LHCN-M2 (cell line): ENCODE measurements around the gene DNAJA3. TPM values are rescaled to one million over a fixed set of nuclear protein-coding genes. Genes with fewer than 3 reads are reported as not detected.

Experiments
- DNase-seq: peaks from one replicate; pipeline ENCODE4 v3.0.0-alpha.2; 2012; ENCODE audit warnings: low read depth
- total RNA-seq: library from RNA; depleted of rRNA; stranded (reverse); fragments of >200 nt; gene quantifications from 2 replicates; pipeline ENCODE4 v1.2.3, GENCODE V29; 2014

DNAJA3 gene
- total RNA-seq, 1 experiment from 2014 or later, result 64.2 TPM

DNA sequence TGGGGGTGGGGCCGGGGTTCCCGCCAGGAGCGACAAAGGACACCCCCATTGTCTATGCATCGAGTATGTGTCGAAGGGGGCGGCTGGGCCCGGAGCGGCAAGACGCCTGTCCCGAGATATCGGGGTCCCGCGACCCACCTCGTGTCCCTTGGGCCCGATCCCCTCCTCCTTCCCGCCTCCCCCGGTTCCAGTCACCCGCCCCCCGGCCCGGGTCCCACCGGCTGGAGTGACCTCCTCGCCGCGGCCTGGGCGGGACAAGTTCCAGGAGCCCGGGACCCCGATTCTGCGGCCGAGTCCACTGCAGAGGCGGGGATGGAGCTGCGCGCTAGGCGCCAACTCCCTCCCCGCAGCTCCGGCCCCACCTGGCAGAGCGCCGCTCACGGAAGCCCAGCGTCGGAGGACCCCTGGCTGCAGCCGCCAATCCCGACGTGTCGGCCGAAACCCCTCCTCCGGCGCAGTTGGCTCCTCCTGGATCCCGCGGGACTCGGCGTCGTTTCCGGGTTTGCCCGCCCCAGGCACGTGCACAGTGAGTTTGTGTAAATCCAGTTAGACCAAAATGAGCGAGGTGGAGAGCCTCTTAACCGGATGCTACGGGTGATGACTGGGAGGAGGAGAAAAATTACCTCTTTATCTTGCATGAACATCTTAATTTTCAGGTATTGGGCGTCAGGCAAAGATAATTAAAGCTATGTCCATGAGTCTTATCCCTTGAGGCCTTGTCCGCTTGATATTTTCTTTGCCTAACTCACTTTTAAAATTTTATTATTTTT lies 48.7 kb downstream of the DNAJA3 start, which contains the start of gene NMRAL1:
Gene NMRAL1, minus strand, starts transcription at position 434 of the 770 bp plus-strand sequence. CDS start 493 bp downstream, outside the sequence.
- peak; percentile 77 for DNase-seq

DNA sequence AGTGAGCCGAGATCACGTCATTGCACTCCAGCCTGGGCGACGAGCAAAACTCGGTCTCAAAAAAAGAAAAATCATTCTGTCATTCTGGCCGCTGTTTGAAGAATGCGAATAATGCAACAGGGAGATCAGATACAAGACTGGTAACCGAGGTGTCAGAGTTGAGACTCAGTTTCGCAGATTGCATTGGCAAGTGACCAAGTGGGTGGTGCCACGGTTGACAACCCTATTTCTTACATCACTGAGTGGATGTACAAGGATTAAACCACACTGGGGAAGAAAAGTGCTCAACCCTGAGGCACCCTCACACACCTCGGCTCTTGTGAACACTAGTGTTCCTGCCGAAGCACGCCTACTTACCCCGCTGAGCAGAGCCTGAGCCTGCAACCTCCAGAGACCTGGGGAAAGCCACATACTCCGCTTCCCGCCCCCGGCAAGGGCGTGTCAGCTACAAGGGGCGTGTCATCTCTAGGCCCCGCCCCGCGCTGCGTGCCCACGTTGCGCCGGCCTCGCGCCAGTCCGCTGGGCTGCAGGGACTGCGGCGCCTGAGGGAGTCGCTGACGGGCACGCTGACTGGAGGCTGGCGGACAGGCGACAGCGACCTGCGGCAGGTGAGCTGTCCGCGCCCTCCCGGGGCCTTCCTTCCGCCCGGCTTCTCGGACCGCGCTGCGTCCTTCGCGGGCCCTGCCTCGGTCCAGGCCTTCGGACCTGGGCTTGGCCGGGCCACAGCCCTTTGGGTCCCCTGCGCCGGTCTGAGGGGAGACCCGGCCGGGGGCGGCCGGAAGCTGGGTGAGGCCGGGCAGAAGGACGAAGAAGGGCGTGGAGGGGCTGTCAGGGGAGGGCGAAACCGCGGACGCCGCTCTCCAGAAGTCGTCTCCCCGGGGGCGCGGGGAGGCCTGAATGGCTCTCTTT lies 50.5 kb downstream of the DNAJA3 start, which contains the start of gene HMOX2:
Gene HMOX2, plus strand, starts transcription at position 519 of the 909 bp plus-strand sequence. CDS start 29,127 bp downstream, outside the sequence.
- peak; percentile 87 for DNase-seq

DNA sequence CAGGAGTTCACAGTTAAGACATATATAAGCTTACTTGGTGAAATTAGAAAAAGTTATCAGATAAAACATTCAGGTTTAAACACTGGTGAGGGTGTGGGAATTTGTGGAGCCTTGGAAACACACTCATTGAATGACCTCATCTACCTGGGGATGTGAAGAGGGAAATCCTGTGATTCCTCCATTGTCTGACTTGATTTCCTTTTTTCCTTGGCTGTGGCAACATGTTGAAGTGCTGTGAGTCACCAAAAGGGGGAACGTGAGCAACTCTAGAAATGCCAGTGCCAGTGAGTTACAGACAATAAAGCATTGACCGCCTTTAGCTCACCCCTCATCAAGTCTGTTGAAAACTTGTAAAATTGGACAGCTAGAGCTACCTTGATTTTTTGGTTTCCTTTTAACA lies 52.3 kb downstream of the DNAJA3 start:
- no peak for DNase-seq

DNA sequence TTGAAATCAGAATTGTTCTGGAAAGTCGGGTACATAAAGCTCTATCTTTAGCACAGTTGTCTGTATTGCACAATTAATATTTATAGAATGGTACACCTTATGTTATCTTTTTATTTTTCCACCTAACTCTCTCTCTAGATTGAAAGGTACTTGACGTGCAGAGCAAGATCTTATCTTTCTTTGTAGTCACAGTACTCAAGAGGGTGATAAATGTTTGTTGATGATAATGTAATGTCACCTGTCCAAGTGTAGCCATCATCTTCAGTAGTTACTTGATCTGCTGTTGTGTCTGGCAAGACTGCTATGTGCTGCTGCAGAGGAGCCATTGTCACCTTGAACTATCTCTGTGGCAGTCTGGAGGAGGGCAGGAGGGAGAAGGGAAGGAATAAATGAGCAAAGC lies 55.9 kb downstream of the DNAJA3 start:
- DNase-seq, result no peak

DNA sequence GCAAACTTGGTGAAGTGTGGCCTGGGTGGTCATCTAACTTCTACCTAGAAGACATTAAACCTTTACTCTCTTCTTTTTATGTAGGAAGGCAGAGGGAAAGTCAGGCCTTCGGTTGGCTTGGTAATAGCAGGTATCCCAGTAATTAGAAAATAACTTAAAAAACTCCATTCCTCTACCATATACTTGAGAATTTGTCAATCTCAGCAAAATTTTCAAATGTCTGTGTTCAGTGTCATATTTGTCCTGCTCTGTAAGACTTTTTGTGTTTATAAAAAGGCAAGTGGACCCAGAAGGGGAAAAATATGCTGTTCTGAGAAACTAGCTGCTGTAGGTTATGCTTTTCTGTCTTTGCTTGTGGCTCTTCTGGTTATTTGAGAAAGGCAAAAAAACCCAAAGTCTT lies 56.3 kb downstream of the DNAJA3 start:
- no peak for DNase-seq

DNA sequence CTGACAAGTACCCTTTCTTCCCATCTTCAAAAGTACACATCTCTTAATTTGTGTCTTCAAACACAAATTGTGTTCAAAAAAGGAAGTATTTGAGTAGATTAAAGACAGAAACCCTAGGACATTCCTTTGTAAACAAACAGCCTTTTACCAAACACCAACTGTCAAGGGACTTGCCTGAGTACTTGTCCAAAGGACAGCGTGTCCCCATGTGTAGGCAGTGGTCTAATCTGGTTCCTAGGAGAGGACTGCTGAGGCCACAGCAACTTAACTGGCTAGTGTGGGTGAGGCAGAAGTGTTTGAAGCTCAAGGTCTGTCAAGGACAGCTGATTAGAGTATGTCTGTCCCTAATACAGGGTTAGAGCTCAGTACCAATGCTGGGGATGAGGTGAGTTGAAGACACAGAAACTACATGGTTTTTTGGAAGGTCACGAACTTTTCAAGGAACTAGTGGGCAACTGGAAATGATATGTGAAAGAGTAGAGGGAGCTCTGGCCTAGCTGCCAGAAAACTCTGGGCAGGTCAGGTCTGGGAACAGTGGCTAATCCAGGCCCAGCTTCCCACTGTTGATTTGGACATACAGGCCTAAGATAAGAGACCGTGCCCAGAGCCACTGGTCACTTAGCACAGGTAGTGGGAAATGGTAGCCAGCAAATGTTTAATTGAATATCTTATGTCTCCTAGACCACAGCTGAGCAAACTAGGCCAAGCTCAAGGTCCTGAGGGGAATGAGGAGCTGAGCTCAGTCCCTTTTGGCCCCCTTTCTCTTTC lies 60.6 kb downstream of the DNAJA3 start:
- DNase-seq, result no peak

DNA sequence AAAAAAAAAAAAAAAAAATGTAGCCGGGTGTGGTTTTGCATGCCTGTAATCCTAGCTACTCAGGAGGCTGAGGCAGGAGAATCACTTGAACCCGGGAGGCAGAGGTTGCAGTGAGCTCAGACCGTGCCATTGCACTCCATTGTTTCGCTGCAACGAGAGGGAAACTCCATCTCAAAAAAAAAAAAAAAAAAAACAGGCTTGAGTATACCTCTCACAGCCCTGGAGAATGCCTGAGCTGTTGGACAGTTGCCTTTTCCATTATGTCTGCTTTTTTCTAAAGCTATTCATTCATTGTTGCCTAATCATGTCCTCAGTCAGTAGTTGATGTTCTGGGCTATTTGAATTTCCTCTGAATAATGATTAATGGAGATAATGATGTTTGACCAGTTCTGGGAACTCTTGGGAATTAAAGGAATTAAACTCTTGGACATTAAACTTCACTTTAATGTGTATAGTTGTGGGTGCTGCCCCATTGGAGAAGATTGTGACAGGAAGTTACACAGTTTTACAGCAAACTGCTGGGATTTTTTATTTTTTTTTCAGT lies 62.4 kb downstream of the DNAJA3 start:
- DNase-seq, result peak; percentile 44

DNA sequence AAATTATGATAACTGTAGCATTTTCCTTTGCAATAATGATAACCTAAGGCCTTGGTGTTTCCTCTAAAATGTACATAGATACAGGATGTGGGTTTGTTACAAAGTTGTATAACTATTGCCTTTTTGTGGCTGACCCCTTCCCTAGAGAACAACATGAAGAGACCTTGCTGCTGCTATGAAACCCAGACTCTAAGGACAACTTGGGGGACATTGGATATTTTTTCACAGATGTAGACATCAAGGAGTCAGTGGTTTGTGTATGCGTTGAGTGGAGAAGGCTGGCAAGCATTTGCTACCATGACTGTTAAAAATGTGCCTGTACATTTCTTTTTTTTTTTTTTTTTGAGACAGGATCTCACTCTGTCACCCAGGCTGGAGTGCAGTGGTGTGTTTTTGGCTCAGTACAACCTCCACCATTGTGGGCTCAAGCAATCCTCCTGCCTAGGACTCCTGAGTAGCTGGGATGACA lies 62.9 kb downstream of the DNAJA3 start:
- DNase-seq, result no peak

DNA sequence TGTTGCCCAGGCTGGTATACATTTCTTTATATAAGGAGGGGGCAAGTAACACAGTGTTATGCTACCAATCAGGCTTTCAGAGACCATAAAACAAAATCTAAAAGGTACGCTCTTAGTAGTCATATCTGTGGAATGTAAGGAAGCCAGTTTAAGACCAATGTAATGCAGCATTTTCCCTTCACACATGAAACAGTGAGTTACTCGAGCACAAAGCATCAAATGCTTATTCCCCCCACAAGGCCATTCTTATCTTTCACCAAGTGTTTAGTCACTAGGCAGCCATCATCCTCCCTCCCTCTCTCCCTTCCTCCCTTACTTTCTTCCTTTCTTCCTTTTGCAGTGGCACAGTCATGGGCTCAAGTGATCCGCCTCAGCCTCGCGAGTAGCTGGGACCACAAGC lies 63.4 kb downstream of the DNAJA3 start:
- peak; percentile 75 for DNase-seq

DNA sequence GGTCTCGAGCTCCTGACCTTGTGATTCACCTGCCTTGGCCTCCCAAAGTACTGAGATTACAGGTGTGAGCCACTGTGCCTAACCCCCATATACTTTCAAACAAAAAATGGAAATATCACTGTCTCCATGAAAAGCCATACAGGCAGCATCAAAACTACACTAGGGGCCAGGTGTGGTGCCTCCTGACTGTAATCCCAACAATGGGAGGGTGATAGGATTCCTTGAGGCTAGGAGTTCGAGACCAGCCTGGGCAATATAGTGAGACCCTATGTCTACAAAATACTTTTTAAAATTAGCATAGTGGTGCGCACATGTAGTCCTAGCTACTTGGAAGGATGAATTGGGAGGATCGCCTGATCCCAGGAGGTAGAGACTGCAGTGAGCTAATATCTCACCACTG lies 66.2 kb downstream of the DNAJA3 start:
- DNase-seq, result no peak

DNA sequence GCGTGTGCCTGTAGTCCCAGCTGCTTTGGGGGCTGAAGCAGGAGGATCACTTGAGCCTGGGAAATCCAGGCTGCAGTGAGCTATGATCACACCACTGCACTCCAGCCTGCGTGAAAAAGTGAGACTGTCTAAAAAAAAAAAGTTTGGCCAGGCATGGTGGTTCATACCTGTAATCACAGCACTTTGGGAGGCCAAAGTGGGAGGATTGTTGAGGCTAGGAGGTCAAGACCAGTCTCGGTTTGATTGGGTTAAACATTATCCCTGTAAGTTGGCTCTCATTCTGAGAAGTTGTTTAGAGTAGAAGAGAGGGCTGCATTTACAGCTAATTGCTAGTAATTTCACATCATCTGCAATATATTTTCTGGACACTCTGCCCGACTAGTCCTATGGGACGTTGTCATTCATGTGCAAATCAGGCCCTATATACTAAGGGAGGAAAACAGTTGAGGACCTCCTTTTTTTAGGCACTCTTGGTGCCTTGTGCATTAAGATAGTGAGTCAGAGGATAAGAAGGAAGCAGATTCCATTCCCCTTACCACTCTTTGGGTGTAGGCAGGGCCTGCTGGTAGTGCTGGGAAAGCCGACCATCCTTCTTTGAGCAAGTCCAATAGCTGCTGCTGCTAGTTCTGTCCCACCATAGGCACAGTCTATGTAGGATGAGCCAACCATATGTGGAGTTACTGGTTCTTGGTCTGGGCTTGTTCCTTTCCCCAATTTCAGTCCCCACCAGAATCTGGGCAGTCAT lies 69.2 kb downstream of the DNAJA3 start:
- DNase-seq, result peak; percentile 70

DNA sequence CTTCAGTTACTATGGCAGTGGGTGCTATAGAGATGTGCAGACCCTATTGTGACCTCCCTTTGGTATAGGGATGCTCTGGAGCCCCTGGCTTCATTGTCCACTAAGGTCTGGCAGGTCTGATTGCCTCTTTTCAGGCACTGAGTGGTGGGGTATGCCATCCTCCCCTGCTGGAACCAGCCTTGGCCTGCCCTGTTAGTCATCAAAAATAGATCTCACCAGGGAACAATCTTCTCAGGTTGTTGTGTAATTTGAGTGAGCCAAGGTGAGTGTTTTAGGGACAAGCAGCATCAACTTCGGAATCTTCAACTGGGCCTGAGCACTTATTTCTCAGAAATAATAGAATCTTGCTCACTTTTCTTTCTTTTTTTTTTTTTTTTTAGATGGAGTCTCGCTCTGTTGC lies 70.1 kb downstream of the DNAJA3 start:
- DNase-seq, result no peak

DNA sequence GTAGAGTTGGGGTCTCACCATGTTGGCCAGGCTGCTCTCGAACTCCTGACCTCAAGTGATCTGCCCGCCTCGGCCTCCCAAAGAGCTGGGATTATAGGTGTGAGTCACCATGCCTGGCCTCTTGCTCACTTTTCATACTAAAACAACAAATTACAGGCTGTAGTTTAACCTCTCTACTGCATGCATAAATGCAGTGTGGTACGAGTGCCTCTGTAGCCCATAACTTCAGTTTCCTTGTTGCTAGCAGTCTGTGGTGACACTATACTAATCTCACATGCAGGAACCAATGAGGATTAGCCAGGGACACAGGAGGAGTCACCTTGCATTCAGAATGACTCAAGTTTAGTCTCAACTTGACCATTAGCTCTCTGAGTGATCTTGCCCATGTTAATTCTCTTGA lies 70.6 kb downstream of the DNAJA3 start:
- peak; percentile 68 for DNase-seq

DNA sequence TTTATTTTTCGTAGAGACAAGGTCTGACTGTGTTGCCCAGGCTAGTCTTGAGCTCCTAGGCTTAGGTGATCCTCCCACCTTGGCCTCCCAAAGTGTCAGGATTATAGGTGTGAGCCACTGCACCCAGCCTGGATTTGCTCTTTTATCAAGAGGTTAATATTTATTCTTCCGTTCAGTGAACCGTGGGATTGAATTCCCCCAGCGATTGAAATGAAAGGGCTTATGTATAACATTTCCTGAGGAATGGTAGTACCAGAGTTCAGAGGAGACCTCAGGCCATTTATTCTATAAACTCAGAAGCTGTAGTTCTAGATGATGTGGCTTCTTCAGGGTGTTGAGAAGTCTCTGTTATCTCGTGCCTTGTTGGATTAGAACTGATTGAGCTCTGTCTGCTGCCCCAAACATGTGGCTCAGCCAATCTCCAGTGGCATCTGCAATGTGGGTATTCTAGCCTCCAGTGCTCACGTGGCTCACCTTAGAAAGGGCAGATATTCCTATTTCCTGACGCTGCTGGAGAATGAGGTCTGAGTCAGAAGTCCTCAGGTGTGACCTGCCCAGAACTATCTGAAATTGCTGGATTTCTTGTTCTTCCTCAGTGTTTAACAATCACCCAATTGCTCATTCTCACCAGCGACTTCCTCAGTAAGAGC lies 73.0 kb downstream of the DNAJA3 start:
- DNase-seq, result no peak

DNA sequence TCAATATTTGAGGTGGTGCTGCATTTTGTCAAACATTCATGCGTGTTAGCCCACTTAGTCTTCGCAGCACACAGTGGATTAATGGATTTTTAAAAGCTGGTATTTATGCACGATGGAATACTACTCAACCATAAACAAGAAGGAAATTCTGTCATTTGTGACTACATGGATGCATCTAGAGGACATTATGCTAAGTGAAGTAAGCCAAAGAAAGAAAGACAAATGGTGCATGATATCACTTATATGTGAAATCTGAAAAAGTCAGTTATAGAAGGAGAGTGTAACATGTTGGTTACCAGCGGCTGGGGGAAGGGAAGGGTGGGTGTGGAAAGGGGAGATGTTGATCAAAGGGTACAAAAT lies 73.5 kb downstream of the DNAJA3 start:
- DNase-seq, result no peak

DNA sequence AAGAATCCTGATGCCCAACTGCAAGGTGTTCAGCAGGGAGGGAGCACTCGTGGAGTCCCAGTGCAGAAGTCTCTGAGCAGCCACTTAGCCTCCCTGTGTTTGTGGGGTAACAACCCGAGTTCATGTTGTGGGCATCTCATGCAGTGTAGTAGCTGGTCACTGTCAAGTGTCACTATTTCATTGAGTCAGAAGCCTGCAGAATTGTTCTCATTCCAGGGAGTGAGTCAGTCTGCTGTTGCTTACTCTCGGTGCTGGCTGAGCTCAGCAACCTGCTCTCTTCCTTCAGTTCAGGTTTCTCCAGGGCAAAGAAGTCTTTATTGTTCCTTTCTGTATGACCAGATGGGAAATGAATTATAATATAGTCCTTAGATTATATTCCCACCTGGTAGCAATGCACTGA lies 74.6 kb downstream of the DNAJA3 start:
- DNase-seq, result peak; percentile 80

DNA sequence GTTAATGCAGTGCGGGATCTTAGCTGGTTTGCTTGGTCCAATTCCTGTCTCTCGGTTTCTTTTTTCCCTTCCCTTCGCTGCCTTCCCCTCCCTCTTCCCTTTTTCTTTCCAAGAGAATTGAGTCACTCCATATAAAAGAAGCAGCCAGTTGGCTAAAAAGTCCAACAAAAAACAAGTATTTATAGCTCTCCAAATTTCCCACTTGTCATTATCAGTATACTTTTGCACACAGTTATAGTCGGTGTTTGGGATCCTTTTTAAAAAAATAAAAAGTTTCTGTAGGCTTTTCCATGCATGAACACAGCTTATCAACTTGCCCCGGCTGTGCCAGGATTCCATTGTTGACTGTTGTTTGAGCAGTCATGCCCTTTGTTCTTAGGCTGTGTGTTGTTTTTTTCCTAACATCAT lies 75.4 kb downstream of the DNAJA3 start:
- DNase-seq, result no peak

DNA sequence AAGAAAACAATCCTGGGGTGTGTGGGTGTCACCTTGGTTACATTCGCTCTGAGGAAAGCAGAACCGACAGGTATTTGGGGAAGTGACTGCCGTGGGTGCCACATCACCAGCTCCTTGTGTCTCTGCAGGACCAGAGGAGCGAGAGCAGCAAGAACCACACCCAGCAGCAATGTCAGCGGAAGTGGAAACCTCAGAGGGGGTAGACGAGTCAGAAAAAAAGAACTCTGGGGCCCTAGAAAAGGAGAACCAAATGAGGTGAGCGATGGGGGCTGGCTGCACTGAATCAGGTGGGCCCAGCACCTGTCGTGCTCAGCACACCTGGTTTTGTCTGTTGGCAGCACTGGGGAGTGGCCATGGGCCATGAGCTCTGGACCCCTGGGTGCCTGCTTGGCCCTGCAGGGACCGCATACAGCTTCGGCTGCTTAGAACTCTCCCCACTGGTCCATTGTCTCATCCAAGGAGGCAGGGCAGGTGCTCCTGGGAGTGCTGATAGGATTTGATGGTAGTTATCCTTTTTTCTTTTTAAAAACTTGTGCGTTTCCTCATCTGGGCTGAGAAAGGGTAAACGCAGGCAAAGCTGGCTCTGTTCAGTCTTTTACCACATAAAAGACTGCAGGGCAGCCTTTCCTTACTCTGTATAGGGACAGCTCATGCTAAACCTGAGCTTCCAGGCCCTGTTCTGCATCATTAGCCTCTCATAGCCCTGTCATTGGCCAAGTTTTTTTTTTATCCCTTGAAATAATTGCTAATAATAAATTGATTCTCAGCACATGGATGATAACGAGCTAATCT lies 79.9 kb downstream of the DNAJA3 start:
- no peak for DNase-seq
